Calu3 (cell line): Measurements from ENCODE around the gene FBXO5. TPM values are rescaled to one million over a fixed set of nuclear protein-coding genes. Genes with fewer than 3 reads are reported as not detected.

ENCODE experiments used
- BruUV-seq: library from RNA; stranded (reverse); fragments of 400-500 nt; replicated peaks from 2 replicates; lab custom pipeline; 2021; lab: Mats Ljungman, UMichigan
- CTCF ChIA-PET: fragments of 300-600 bp; sonication (Branson Sonifier 250); formaldehyde crosslinking; loops from one replicate; lab custom pipeline; 2022; ENCODE audit warnings: antibody characterized with exemption; lab: Charles Lee
- DNase-seq: peaks from one replicate; pipeline ENCODE4 v3.0.0; 2022
- H3K27ac Mint-ChIP-seq: one replicate; pipeline ENCODE4 v1.8.0; 2022; ENCODE audit warnings: mixed read lengths; ENCODE audit not compliant: unreplicated experiment
- H3K27me3 Mint-ChIP-seq: one replicate; pipeline ENCODE4 v1.8.0; 2022; ENCODE audit warnings: mixed read lengths; ENCODE audit not compliant: unreplicated experiment
- H3K36me3 Mint-ChIP-seq: one replicate; pipeline ENCODE4 v1.8.0; 2022; ENCODE audit warnings: mild to moderate bottlenecking, moderate library complexity, mixed read lengths; ENCODE audit not compliant: insufficient read depth, unreplicated experiment
- H3K4me1 Mint-ChIP-seq: one replicate; pipeline ENCODE4 v1.8.0; 2022; ENCODE audit warnings: mild to moderate bottlenecking, low read depth, mixed read lengths; ENCODE audit not compliant: unreplicated experiment
- H3K4me3 Mint-ChIP-seq: one replicate; pipeline ENCODE4 v1.8.0; 2022; ENCODE audit warnings: mild to moderate bottlenecking, low read depth, moderate library complexity, mixed read lengths; ENCODE audit not compliant: unreplicated experiment
- H3K9me3 Mint-ChIP-seq: one replicate; pipeline ENCODE4 v1.8.0; 2022; ENCODE audit warnings: low read depth, mixed read lengths; ENCODE audit not compliant: unreplicated experiment
- CTCF ChIP-seq: fragments of 200-600 bp; IDR thresholded peaks from one replicate; pipeline ENCODE4 v1.8.0; 2022; ENCODE audit warnings: antibody characterized with exemption; ENCODE audit not compliant: unreplicated experiment
- intact Hi-C: fragments of 100-400 bp; cut with micrococcal nuclease; formaldehyde crosslinking; loops from one replicate; pipeline ENCODE4 v1.10.0; 2022; ENCODE audit not compliant: unreplicated experiment
- total RNA-seq: library from RNA; stranded (reverse); gene quantifications from 2 replicates; pipeline ENCODE4 v1.2.3, GENCODE V29; 2022

FBXO5 gene
- total RNA-seq, 1 experiment from 2014 or later, result 21.1 TPM

GRCh38 chr6:152981989-152982903 lies 595 bp downstream of the FBXO5 start:
- Mint-ChIP-seq H3K36me3 (peaks cover 48% of the 10 kb centered on the region), H3K27ac (peak overlapping the region; percentile 69), H3K4me1 (peaks cover 25% of the 10 kb centered on the region), H3K9me3 (no peaks in the 10 kb centered on the region), H3K27me3 (no peaks in the 10 kb centered on the region), H3K4me3 (peak overlapping the region; percentile 91)
- no TSS peak for BruUV-seq
- TF ChIP-seq CTCF, result no peak
- intact Hi-C loops, result no loop called here
- no peak for DNase-seq
- CTCF ChIA-PET, result interaction anchor here (0.8 kb wide), 1 partner anchor 28 kb away, joined by 3 read pairs; no protein-coding TSS in a partner anchor

- intact Hi-C loops, result no loop called here
- CTCF ChIA-PET, result no interaction called here
- Mint-ChIP-seq H3K9me3 (no peaks in the 10 kb centered on the region), H3K36me3 (peaks cover 44% of the 10 kb centered on the region), H3K4me1 (peaks cover 36% of the 10 kb centered on the region), H3K4me3 (peak overlapping the region; percentile 91), H3K27me3 (no peaks in the 10 kb centered on the region), H3K27ac (peak overlapping the region; percentile 52)
- no peak for TF ChIP-seq CTCF
- BruUV-seq, result TSS peak; percentile 50
- no peak for DNase-seq
Measured at GRCh38 chr6:152981219-152981618, 1.6 kb downstream of the FBXO5 start.

- Mint-ChIP-seq H3K36me3 (peaks cover 40% of the 10 kb centered on the region), H3K4me1 (peaks cover 38% of the 10 kb centered on the region), H3K4me3 (peak overlapping the region; percentile 91), H3K9me3 (no peaks in the 10 kb centered on the region), H3K27me3 (no peaks in the 10 kb centered on the region), H3K27ac (peak overlapping the region; percentile 71)
- no peak for TF ChIP-seq CTCF
- no peak for DNase-seq
- intact Hi-C loops, result no loop called here
- CTCF ChIA-PET, result no interaction called here
- no TSS peak for BruUV-seq
Measured at GRCh38 chr6:152980656-152981055, 2.2 kb downstream of the FBXO5 start.

- intact Hi-C loops, result no loop called here
- Mint-ChIP-seq H3K4me1 (peaks cover 38% of the 10 kb centered on the region), H3K27me3 (no peaks in the 10 kb centered on the region), H3K27ac (no peak overlapping the region), H3K9me3 (no peaks in the 10 kb centered on the region), H3K36me3 (peaks cover 42% of the 10 kb centered on the region), H3K4me3 (no peak overlapping the region)
- no peak for TF ChIP-seq CTCF
- no peak for DNase-seq
- no TSS peak for BruUV-seq
- CTCF ChIA-PET, result no interaction called here
Measured at GRCh38 chr6:152979116-152979515, 3.7 kb downstream of the FBXO5 start.
